NCI-H2196 treated with DMSO at 0.1 percent for 48 hours (cell line): ENCODE results near the gene TSACC.
"Not testable (repeated sequence)": the region's sequence is repeated elsewhere in the genome, so short reads cannot be mapped to it uniquely, and the experiment has no call there.

Experiments used
- DNase-seq: peaks from one replicate; lab custom pipeline; 2025; ENCODE audit not compliant: unreplicated experiment; lab: John Stamatoyannopoulos, UW

The TSACC gene

DNA sequence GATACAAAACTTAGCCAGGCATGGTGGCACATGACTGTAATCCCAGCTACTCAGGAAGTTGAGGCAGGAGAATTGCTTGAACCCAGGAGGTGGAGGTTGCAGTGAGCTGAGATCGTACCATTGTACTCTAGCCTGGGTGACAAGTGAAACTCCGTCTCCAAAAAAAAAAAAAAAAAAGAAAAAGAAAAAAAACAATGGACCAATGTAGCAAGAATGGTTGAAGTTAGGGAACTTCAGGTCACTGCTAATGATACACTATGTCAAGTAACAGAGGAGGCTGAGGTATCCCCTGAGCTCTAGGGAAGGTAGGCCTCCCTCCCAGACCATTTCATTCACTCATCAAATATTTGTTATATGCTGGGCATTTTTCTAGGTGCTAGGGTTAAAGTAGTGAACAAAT lies 7.7 kb downstream of the TSACC start:
- not testable (repeated sequence) for DNase-seq

DNA sequence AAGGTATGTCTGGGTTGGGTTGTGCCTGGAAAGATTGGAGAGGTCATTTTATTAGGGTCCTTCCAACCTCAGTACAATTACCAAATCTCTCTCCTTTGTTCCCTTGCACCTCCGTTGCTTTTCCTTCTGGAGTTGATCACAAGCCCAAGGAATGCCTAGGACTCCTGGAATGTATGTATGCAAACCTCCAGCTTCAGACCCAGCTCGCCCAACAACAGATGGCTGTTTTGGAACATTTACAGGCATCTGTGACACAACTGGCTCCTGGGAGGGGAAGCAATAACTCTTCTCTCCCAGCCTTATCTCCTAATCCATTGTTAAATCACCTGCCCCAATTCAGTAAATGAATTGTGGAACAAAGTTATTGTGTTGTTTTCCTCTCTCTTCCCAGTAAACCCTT lies 8.3 kb downstream of the TSACC start:
- no peak for DNase-seq

DNA sequence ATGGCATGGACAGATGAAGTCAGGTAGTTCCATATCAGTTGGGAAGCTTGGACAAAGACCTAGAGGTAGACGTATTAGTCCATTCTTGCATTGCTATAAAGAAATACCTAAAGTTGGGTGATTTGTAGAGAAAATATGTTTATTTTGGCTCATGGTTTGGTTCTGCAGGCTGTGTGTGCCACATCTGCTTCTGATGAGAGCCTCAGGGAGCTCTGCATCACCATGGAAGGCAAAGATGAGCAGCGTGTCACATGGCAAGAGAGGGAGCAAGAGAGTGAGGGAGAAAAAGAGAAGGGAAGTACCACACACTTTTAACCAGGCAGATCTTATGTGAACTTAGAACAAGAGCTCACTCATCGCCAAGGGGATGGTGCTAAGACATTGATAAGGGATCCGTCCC lies 9.0 kb downstream of the TSACC start:
- DNase-seq = no peak

DNA sequence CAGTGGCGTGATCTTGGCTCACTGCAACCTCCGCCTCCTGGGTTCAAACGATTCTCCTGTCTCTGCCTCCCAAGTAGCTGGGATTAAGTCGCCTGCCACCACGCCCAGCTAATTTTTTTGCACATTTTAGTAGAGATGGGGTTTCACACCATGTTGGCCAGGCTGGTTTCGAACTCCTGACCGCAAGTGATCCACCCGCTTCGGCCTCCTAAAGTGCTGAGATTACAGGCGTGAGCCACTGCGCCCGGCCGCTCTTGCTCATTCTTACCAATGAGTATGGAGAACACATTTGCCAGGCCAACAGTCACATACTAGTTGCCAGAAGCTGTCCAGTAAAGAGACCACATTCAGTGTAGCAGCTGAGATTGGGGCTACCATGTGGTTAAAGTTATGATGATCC lies 14.2 kb downstream of the TSACC start:
- not testable (repeated sequence) for DNase-seq

DNA sequence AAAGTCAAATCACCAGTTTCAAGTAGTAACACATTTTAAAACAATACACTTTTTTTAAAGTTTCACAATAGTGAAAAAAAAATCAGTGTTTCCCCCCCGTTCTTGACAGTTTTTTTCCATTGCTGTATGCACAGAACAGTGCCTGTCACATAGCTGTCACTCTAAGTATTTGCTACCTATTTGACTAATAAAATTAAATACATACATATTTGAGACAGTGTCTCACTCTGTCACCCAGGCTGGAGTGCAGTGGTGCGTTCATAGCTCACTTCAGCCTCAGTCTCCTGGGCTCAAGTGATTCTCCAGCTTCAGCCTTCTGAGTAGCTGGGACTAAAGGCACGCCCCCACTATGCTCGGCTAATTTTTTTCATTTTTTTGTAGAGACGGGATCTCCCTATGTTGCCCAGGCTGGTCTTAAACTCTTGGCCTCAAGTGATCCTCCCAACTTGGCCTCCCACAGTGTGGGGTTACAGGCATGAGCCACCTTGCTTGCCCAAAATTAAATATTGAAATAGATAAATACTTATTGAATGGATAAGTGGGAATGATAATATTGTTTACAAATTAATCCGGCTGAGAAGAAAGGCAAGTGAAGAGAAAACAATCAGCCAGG lies 18.0 kb downstream of the TSACC start:
- no peak for DNase-seq

DNA sequence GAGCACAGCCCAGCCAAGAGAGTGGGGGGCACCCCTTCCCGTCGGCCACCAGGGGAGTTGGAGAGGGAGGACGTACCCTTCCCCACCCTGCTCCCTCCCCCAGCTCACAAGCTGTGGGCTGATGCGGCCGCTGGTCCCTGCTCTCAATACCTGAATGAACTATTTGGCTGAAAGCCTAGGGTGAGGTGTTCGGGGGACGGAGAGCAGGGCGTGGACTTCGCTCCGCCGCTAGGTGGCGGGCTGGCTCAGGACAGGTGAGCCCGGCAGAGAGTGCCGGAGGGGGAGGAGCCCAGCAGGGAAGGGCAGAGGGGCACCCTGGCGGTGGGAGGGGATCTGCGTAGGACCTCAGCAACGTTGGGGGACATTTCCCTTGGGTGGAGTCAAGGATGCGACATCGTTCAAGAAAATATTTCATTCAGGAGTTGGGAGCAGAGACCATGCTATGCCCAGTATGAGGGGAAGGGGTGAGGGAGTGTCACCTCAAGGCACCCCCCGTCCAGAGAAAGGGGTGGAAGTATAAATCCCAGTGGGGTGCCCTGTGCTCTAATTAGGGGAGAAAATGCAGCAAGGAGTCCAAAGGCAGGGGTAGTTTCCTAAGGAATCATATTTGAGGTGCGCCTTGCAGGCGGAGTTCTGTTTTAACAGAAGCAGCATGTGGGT lies 18.7 kb downstream of the TSACC start:
- DNase-seq = peak; percentile 63

DNA sequence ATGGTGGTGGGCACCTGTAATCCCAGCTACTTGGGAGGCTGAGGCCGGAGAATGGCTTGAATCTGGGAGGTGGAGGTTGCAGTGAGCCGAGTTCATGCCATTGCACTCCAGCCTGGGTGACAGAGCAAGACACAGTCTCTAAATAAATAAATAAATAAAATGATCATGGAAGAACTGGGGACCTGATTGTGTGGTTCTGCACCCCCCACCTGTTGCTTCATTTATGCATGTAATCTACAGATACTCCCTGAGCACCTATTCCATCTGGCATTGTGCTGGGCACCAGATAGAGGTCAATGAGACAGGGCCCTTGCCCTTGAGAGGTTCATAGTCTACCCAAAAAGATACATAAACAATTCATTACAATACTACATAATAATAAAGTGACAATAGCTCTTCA lies 19.7 kb downstream of the TSACC start:
- DNase-seq = no peak

DNA sequence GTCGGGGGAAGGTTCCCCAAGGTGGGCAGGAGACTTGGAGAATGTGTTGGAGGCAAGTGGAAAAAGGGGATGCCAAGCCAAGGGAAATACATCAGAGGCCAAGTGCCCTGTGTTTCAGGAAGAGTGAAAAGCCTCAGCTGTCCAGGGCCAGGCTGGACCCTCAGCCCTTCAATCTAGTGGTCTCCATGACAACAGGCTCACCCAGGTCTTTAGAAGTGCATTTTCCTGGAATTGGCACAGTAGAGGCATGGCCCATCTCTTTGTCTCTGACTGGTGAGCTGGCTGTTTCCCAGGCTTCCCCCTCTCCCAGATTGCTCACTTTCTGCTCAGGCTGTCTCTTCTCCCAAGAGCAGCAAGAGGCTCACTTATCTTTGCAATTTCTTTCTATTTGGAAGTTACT lies 20.3 kb downstream of the TSACC start:
- DNase-seq = no peak

DNA sequence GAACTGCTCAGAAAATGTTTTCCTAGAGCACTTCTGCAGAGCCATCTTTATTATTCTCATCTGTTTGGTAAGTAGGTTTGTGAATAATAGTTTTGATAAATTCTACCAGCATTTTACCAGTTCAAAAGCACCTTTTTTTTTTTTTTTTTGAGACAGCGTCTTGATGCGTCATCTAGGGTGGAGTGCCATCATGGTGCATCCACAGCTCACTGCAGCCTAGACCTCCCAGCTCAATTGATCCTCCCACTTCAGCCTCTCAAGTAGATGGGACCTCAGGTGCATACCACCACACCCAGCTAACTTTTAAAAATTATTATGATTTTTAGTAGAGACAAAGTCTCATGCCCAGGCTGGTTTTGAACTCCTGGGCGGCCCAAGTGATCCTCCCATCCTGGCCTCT lies 20.9 kb downstream of the TSACC start:
- DNase-seq = no peak

DNA sequence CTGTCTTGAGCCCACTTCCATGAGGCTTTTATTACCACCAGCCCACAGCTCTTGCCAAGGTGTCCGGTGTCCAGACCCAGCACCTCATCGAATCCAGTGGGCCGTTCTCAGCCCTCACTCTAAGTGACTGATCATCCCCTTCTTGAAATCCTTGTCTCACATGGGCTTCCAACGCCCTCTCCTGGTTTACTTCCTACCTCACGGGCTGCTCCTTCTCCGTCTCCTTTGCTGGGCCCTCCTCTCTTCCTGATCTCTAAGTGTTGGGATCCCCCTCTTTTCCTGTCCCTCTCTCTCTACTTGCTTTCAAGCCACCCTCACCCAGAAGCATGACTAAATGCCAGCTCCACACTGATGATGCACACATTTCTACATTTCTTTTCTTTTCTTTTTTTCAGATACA lies 21.6 kb downstream of the TSACC start:
- DNase-seq = no peak

DNA sequence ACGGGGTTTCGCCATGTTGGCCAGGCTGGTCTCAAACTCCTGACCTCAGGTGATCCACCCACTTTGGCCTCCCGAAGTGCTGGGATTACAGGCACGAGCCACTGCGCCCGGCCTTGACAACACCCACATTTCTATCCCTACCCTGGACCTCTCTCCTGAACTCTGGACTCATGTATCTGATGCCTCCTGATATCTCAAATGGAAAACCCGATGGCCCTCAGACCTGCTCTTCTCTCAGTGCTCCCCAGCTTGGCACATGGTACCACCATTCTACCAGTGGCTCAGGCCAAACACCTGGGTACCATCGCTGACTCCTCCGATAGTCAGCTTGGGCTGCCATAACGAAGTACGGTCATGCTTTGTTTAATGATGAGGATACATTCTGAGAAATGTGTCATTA lies 22.2 kb downstream of the TSACC start:
- DNase-seq = no peak

DNA sequence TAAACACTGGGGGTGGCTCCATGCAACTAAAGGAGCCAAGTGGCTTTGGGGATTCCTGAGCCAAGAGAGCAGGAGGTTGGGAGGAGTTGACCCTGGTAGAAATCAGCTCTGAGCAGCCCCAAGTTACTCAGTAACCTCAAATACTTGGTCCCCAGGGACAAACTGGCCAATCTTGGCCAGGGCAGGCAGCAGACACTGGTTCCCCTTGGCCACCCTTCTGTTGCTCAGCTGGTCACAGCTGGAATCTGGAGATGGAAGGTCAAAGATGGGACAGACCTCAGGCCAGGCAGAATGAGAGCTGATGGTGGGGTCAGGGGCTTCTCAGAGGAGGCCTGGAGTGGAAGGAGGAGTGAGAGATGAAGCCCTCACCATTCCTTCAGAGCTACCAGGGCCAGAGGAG lies 27.4 kb downstream of the TSACC start:
- no peak for DNase-seq

DNA sequence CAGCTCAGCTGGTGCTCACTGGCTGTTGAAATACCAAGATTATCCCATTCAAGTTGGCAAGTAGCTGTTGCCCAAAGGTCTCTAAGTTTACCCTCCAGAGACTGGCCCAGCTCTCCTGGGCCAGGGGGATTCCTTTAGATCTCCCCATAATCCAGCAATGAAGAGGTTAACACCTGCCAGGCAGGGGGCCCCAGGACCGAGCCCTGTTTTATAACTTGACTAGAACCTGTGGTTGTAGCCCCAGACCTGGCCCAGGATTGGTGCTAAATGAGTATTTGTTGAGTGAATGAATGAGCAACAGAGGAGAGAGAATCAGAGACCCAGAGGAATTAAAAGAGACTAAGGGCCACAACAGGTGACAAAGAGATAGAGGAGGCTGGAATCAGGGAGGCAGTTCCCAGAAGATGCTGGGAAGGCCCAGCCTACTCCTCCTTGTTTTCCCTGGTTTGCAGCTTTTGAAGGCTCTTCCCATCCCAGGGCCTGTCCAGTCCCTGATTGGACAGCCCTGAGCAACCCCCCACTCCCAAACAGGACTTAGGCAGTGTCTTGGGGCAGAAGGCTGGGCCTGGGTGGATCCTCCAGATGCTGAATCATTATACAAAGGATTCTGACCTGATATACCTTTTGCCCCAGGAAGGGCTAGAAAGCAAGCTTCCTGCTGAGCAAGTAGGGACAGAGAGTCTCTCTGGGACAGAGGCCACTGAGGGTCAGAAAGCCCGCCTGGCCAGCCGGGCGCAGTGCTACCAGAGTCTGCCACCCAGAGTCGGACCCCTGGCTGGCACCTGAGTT lies 28.2 kb downstream of the TSACC start:
- DNase-seq = no peak

DNA sequence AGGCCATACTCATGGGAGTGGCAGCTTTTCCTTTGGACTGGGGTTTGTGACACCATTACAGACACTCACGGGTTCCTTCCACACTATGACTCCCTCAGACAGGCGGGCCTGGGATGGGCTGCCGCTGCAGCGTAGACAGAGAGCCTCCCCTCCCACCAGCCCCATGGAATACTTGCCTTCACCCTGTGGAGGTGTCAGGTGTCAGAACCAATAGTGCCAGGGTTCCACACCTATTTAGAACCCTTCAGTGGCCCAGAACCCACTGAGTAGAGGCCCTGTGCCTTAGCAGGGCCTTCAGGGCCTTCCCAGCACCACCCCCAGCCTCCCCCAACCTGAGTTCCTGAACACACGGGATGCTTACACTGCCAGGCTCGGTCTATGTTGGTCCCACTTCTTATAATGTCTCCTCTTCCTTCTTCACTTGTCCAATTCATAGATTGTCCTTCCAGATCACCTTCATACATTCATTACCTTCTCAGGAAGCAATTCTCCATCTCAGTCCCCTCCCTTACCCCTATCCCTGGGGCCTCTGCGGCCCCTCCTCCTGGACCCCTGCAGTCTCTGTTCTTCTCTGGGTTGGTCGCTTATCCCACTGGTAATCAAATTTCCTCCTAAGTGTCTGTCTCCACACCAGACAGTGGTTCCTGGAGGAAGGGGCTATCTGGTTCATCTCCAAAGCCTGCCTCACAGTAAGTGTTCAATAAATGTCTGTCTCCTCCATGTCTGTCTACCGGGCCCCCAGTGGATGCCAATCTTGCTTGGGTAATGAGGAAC lies 29.2 kb downstream of the TSACC start:
- DNase-seq = no peak

DNA sequence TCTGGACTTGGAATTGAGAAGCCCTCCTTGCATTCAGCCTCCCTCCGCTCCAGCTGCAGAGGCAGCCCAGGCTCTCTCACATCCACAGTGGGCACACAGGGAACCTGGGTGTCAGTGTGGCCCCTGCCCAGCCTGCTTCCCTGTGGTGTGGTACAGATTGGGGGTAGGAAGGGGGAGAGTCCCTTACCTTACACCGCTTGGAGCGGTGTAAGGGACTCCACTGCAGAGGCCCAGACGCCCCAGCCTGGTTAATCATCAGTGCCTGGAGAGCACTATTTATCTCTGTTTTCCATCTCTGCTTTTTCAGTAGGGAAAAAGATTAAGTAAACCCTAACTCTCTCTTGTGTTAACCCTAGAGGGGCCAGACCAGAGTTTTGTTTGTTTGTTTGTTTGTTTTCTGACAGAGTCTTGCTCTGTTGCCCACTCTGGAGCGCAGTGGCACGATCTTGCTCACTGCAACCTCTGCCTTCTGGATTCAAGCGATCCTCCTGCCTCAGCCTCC lies 29.9 kb downstream of the TSACC start:
- DNase-seq = no peak

DNA sequence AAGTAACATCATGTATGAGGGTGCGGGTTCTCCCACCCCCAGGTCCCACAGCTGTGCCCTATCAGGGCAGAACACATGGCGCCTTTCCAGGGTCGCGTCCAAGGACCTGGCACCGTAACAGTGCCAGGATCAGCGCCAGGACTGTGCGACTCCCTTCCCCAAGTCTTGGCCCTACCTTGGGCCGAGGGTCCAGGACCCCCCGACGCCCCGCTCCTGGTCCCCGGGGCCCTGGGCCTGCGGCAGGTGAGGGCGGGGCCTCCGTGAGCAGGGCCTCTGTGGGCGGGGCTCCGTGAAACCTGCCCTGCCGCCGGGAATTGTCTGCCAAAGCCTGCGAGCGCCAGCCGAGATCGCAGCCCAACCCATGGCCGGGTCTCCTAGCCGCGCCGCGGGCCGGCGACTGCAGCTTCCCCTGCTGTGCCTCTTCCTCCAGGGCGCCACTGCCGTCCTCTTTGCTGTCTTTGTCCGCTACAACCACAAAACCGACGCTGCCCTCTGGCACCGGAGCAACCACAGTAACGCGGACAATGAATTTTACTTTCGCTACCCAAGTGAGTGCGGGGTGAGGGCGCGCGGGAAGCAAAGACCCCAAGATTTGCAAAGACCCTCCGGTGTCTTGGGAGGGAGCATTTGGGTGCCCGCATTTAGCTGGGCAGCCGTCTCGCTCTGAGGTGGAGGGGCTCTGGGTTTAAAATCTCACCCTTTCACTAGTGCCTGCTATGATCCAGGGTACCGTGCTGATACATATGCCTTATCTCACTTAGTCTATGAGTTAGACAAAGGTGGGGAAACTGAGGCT lies 30.8 kb downstream of the TSACC start, which contains the start of gene RHBG:
Gene RHBG, plus strand, starts transcription at position 323 of the 796 bp plus-strand sequence. Its CDS starts 39 bp downstream, at position 362.
- DNase-seq = peak; percentile 47

DNA sequence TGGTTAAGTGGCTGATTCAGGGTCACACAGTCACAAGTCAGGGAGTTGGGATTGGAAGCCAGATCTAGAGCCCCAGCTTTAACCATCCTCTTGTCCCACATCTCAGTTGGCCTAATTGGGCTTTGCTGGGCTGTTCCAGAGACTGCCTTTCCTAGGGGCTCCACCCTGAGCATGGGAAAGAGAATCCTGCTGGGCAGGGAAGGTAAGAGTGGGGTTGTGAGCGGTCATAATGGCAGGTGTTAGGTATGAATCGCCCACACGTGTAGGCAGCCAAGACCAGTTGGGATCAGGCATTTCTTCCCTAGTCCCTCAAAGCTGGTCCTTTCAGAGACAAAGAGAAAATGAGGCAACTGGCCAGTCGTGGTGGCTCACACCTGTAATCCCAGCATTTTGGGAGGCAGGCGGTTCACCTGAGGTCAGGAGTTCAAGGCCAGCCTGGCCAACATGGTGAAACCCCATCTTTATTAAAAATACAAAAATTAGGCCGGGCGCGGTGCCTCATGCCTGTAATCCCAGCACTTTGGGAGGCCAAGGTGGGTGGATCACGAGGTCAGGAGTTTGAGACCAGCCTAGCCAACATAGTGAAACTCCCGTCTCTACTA lies 31.5 kb downstream of the TSACC start:
- not testable (repeated sequence) for DNase-seq

DNA sequence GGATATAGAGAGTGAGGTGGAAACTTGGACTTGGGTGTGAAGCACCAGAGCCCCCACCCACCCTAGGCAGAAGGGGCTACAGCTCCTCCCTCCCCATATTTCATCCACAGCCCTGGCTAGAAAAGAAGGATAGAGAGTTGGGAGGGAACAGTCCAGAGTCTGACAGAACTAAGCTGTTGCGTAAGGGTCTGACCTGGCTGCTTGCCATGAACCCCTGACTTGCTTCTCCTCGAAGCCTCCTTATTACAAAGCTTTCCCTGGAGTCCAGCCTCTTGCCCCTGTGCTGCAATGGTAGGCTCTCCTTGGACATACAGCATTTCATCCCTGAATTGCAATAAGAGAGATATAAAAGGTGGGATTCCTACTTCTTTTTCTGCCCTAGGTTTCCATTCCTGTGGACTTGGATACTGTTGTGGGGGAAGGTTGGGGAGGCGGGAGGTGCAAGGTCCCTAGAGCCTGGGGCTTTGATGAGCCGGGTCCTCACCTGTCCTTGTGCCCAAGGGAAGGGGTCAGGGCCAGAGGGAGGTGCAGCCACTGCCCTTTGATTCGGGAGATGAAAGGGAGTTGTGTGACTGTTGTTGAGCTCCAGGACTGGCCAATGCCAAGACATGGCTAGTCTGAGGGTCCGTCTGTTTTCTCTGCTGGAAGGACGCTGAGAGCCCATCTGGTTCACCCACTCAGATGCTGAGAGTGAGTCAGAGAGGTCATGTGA lies 33.4 kb downstream of the TSACC start:
- no peak for DNase-seq

DNA sequence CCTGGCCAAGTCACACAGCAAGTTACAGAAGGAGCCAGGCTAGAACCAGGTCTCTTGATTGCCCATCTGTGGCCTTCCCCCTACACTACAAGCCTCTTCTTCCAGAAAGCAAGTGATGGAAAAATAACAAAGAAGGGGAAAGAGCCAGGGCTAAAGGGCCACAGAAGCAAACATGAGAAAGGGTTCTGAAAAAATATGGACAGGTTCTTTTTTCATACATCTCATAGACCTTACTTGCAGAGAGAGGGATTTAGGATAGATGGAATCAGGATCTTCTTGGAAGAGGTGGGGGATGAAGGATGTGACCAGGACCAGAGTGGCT lies 33.9 kb downstream of the TSACC start:
- DNase-seq = no peak

DNA sequence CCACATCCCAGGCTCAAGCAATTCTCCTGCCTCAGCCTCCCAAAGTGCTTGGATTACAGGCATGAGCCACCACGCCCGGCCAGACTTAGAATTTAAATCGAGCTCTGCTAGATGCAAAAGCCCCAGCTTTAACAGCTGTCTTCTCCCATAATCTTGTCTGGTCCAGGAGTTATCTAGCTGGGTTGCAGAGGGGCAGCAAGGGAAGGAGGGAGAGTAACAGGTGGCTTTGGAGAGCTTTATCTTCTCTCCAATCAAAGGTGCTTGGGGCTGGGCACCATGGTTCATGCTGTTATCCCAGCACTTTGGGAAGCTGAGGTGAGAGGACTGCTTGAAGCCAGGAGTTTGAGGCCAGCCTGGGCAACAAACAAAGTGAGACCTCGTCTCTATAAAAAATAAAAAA lies 34.5 kb downstream of the TSACC start:
- no peak for DNase-seq
